Measurements from ENCODE around the gene PACS1. TPM values are rescaled to one million over a fixed set of nuclear protein-coding genes. Genes with fewer than 3 reads are reported as not detected.
A peak's percentile ranks its signal among the peaks of the same experiment; 100 is the strongest.

The PACS1 gene
- polyA plus RNA-seq, 3 donors: 8.1 to 36.8 (median 12.4) TPM

- H3K4me1 Mint-ChIP-seq: peaks cover 28% of the 10 kb centered on the region
- peaks cover 18% of the 10 kb centered on the region for H4K20me1 ChIP-seq (ENCODE audit: insufficient read depth, low read length)
- H3K27ac ChIP-seq (ENCODE audit: low read depth in 1 of 2, low read length in 2 of 2): no peak overlapping the region
- H3K27me3 Mint-ChIP-seq (ENCODE audit: low read depth in 3 of 3): peaks cover 0 to 1% (median 0%) of the 10 kb centered on the region in 3 donors
- WGBS (ENCODE audit: insufficient coverage): 100% methylated on average over 2 of the region's 2 CpGs
- H2AFZ ChIP-seq (ENCODE audit: insufficient read depth, low read depth, low read length, poor library complexity, severe bottlenecking): no peak overlapping the region
- no peaks in the 10 kb centered on the region for H3K27me3 ChIP-seq (ENCODE audit: control insufficient read depth in 2 of 2, insufficient read depth in 2 of 2, low read length in 2 of 2)
- peaks cover 27% of the 10 kb centered on the region for H3K79me2 ChIP-seq (ENCODE audit: insufficient read depth, low read length)
- H3K4me3 ChIP-seq (replicated peaks in 1 of 3; ENCODE audit: low read depth in 2 of 3, low read length in 3 of 3): no peak overlapping the region
- peak overlapping the region in 2 of 7 donors; percentile 18 to 70 for H3K27ac Mint-ChIP-seq
- no peak overlapping the region for H3K4me2 ChIP-seq (replicated peaks; ENCODE audit: extremely low read depth, low read length, poor library complexity, severe bottlenecking)
- peaks cover 26 to 28% of the 10 kb centered on the region in 2 donors for H3K4me1 ChIP-seq (ENCODE audit: control insufficient read depth in 1 of 2, insufficient read depth in 2 of 2, low read length in 2 of 2)
- no peak overlapping the region for H3K4me3 Mint-ChIP-seq
- peaks cover 88 to 92% of the 10 kb centered on the region in 2 donors for H3K36me3 ChIP-seq (replicated peaks in 1 of 2; ENCODE audit: control insufficient read depth in 1 of 2, insufficient read depth in 2 of 2, low read length in 2 of 2)
- H3K9me3 ChIP-seq (replicated peaks in 1 of 2; ENCODE audit: control insufficient read depth in 1 of 2, insufficient read depth in 1 of 2, low read length in 2 of 2): no peaks in the 10 kb centered on the region
- H3K36me3 Mint-ChIP-seq: peaks cover 86 to 99% of the 10 kb centered on the region in 2 donors
- no peak overlapping the region for H3K9ac ChIP-seq (ENCODE audit: insufficient read depth, low read length, poor library complexity, severe bottlenecking)
- DNase-seq: no peak
- TF ChIP-seq CTCF (IDR thresholded peaks at IDR 0.05): no peak
- peaks cover 0 to 4% (median 0%) of the 10 kb centered on the region in 7 donors for H3K9me3 Mint-ChIP-seq
- intact Hi-C loops (cut with micrococcal nuclease): no loop called here
Measured at GRCh38 chr11:66063900-66064299, 6.2 kb upstream of the PACS1 start.

- Mint-ChIP-seq H3K27me3 (ENCODE audit: low read depth in 3 of 3) (peaks cover 0 to 2% (median 0%) of the 10 kb centered on the region in 3 donors), H3K9me3 (peaks cover 0 to 4% (median 0%) of the 10 kb centered on the region in 7 donors), H3K36me3 (peaks cover 80 to 95% of the 10 kb centered on the region in 2 donors), H3K27ac (peak overlapping the region in 1 of 7 donors; percentile 70), H3K4me1 (peaks cover 35% of the 10 kb centered on the region), H3K4me3 (no peak overlapping the region)
- H4K20me1 ChIP-seq (ENCODE audit: insufficient read depth, low read length): peaks cover 15% of the 10 kb centered on the region
- no peaks in the 10 kb centered on the region for H3K9me3 ChIP-seq (replicated peaks in 1 of 2; ENCODE audit: control insufficient read depth in 1 of 2, insufficient read depth in 1 of 2, low read length in 2 of 2)
- no peak for TF ChIP-seq CTCF (IDR thresholded peaks at IDR 0.05)
- no peak overlapping the region for H2AFZ ChIP-seq (ENCODE audit: insufficient read depth, low read depth, low read length, poor library complexity, severe bottlenecking)
- H3K4me3 ChIP-seq (replicated peaks in 1 of 3; ENCODE audit: low read depth in 2 of 3, low read length in 3 of 3): no peak overlapping the region
- H3K36me3 ChIP-seq (replicated peaks in 1 of 2; ENCODE audit: control insufficient read depth in 1 of 2, insufficient read depth in 2 of 2, low read length in 2 of 2): peaks cover 81 to 85% of the 10 kb centered on the region in 2 donors
- no peaks in the 10 kb centered on the region for H3K27me3 ChIP-seq (ENCODE audit: control insufficient read depth in 2 of 2, insufficient read depth in 2 of 2, low read length in 2 of 2)
- WGBS (ENCODE audit: insufficient coverage): no CpG with 5 or more reads among the region's 1 CpG
- no peak for DNase-seq
- no peak overlapping the region for H3K27ac ChIP-seq (ENCODE audit: low read depth in 1 of 2, low read length in 2 of 2)
- no peak overlapping the region for H3K9ac ChIP-seq (ENCODE audit: insufficient read depth, low read length, poor library complexity, severe bottlenecking)
- peaks cover 33 to 35% of the 10 kb centered on the region in 2 donors for H3K4me1 ChIP-seq (ENCODE audit: control insufficient read depth in 1 of 2, insufficient read depth in 2 of 2, low read length in 2 of 2)
- no peak overlapping the region for H3K4me2 ChIP-seq (replicated peaks; ENCODE audit: extremely low read depth, low read length, poor library complexity, severe bottlenecking)
- peaks cover 27% of the 10 kb centered on the region for H3K79me2 ChIP-seq (ENCODE audit: insufficient read depth, low read length)
- intact Hi-C loops (cut with micrococcal nuclease): no loop called here
Measured at GRCh38 chr11:66064571-66064970, 5.5 kb upstream of the PACS1 start.
